Panc1 (cell line): ENCODE measurements around the gene KAZN. TPM values are rescaled to one million over a fixed set of nuclear protein-coding genes. Genes with fewer than 3 reads are reported as not detected.

Experiments
- ATAC-seq: fragments of 200-7000 bp; cut with Tn5 transposase; 2 replicates; pipeline ENCODE4 v1.9.1; 2020; ENCODE audit warnings: mild to moderate bottlenecking, moderate library complexity
- BruUV-seq: library from RNA; stranded (reverse); fragments of 400-500 nt; replicated peaks from 2 replicates; lab custom pipeline; 2021; lab: Mats Ljungman, UMichigan
- CTCF ChIA-PET: fragments of 300-600 bp; sonication (Branson Sonifier 250); formaldehyde crosslinking; loops from one replicate; lab custom pipeline; 2022; ENCODE audit warnings: antibody characterized with exemption; lab: Charles Lee
- POLR2A ChIA-PET: fragments of 300-600 bp; sonication (Branson Sonifier 250); formaldehyde crosslinking; loops from one replicate; lab custom pipeline; 2022; ENCODE audit warnings: antibody characterized with exemption; lab: Charles Lee
- DNase-seq: peaks from one replicate; pipeline ENCODE4 v3.0.0-alpha.2; 2010; ENCODE audit warnings: low read depth, low spot score
- H3K27ac ChIP-seq: 2 replicates; pipeline ENCODE4 v1.5.1; 2011; ENCODE audit warnings: mild to moderate bottlenecking, low read length, inconsistent platforms
- H3K27me3 ChIP-seq: fragments of 200-500 bp; sonication (Bioruptor generic); 2 replicates; pipeline ENCODE4 v1.6.0; 2014; ENCODE audit warnings: low read length, inconsistent platforms; ENCODE audit not compliant: control insufficient read depth, insufficient read depth
- H3K36me3 ChIP-seq: fragments of 200-500 bp; sonication (Bioruptor generic); 2 replicates; pipeline ENCODE4 v1.5.1; 2014; ENCODE audit warnings: inconsistent platforms, mild to moderate bottlenecking, low read length, moderate library complexity; ENCODE audit not compliant: control insufficient read depth, insufficient read depth
- H3K4me1 ChIP-seq: 2 replicates; pipeline ENCODE4 v1.5.1; 2011; ENCODE audit warnings: inconsistent platforms, mild to moderate bottlenecking, low read length, moderate library complexity; ENCODE audit not compliant: control insufficient read depth, insufficient read depth
- H3K4me3 ChIP-seq, 2 experiments: 2 replicates each; pipeline ENCODE4 v1.5.1; 2011 to 2012; ENCODE audit warnings: low read depth in 2 of 2, low read length in 2 of 2, mild to moderate bottlenecking in 2 of 2, inconsistent platforms in 1 of 2, moderate library complexity in 1 of 2
- H3K9me3 ChIP-seq: fragments of 200-500 bp; sonication (Bioruptor generic); 2 replicates; pipeline ENCODE4 v1.5.1; 2014; ENCODE audit warnings: low read depth, mild to moderate bottlenecking, inconsistent platforms, low read length, moderate library complexity; ENCODE audit not compliant: control insufficient read depth, insufficient read depth
- POLR2AphosphoS5 ChIP-seq: IDR thresholded peaks from 2 replicates; pipeline ENCODE4 v1.6.1; 2012; ENCODE audit warnings: mild to moderate bottlenecking, low read depth, low read length, moderate library complexity
- REST ChIP-seq, 2 experiments: IDR thresholded peaks; 2 replicates each; pipeline ENCODE4 v1.6.1; 2011 to 2012; ENCODE audit warnings: low read depth in 2 of 2, control low read depth in 1 of 2, low read length in 1 of 2, mild to moderate bottlenecking in 1 of 2, moderate library complexity in 1 of 2; ENCODE audit not compliant: insufficient read depth in 1 of 2
- SIN3A ChIP-seq: IDR thresholded peaks from 2 replicates; pipeline ENCODE4 v1.6.1; 2012; ENCODE audit warnings: low read depth, mild to moderate bottlenecking, low read length, moderate library complexity, borderline replicate concordance; ENCODE audit not compliant: insufficient read depth
- TCF7L2 ChIP-seq: IDR thresholded peaks from 2 replicates; pipeline ENCODE4 v1.6.1; 2011; ENCODE audit warnings: mild to moderate bottlenecking, low read depth, low read length, inconsistent platforms
- in situ Hi-C: cut with HindIII; loops from 2 replicates; pipeline ENCODE4 v1.10.0; 2016; ENCODE audit warnings: low sequenced_read_pairs, low pct_unique_long_range_greater_than_20kb
- intact Hi-C: fragments of 100-400 bp; cut with micrococcal nuclease; formaldehyde crosslinking; loops from one replicate; pipeline ENCODE4 v1.10.0; 2022; ENCODE audit not compliant: unreplicated experiment
- total RNA-seq: library from RNA; stranded (reverse); gene quantifications from one replicate; pipeline ENCODE4 v1.2.1, GENCODE V29; 2021; ENCODE audit not compliant: unreplicated experiment
- TF ChIP-seq, protein P1 (sequence below): fragments of 450-650 bp; IDR thresholded peaks from 2 replicates; pipeline ENCODE4 v1.5.1; 2017; ENCODE audit warnings: mild to moderate bottlenecking

KAZN gene
- total RNA-seq, 1 experiment from 2014 or later, result 6.6 TPM

GRCh38 chr1:14743368-14743767 is 144.9 kb downstream of the KAZN start:
- no peak overlapping the region for H3K4me3 ChIP-seq
- H3K9me3 ChIP-seq, result no peaks in the 10 kb centered on the region
- no peak for TF ChIP-seq SIN3A
- no peak for TF ChIP-seq POLR2AphosphoS5
- TF ChIP-seq, protein P1, sequence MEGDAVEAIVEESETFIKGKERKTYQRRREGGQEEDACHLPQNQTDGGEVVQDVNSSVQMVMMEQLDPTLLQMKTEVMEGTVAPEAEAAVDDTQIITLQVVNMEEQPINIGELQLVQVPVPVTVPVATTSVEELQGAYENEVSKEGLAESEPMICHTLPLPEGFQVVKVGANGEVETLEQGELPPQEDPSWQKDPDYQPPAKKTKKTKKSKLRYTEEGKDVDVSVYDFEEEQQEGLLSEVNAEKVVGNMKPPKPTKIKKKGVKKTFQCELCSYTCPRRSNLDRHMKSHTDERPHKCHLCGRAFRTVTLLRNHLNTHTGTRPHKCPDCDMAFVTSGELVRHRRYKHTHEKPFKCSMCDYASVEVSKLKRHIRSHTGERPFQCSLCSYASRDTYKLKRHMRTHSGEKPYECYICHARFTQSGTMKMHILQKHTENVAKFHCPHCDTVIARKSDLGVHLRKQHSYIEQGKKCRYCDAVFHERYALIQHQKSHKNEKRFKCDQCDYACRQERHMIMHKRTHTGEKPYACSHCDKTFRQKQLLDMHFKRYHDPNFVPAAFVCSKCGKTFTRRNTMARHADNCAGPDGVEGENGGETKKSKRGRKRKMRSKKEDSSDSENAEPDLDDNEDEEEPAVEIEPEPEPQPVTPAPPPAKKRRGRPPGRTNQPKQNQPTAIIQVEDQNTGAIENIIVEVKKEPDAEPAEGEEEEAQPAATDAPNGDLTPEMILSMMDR, result no peak
- TF ChIP-seq TCF7L2, result no peak
- TF ChIP-seq REST (IDR thresholded peaks at IDR 0.05; ENCODE audit: insufficient read depth in 1 of 2, low read depth in 2 of 2, low read length in 1 of 2), result no peak
- no peak for ATAC-seq
- in situ Hi-C loops (no loop called here), intact Hi-C loops (no loop called here)
- H3K27me3 ChIP-seq, result no peaks in the 10 kb centered on the region
- H3K4me1 ChIP-seq, result no peaks in the 10 kb centered on the region; the same call in 1 of the 2 replicates
- H3K36me3 ChIP-seq, result no peaks in the 10 kb centered on the region
- no peak for DNase-seq
- BruUV-seq, result no TSS peak
- ChIA-PET POLR2A (no interaction called here), CTCF (no interaction called here)
- H3K27ac ChIP-seq, result no peak overlapping the region

- TF ChIP-seq TCF7L2 (no peak), SIN3A (no peak), REST (IDR thresholded peaks at IDR 0.05; ENCODE audit: insufficient read depth in 1 of 2, low read depth in 2 of 2, low read length in 1 of 2) (no peak), POLR2AphosphoS5 (no peak)
- TF ChIP-seq, protein P1, result no peak
- in situ Hi-C loops, result no loop called here
- ATAC-seq, result no peak
Measured at GRCh38 chr1:14745001-14745720, 146.7 kb downstream of the KAZN start.

More at GRCh38 chr1:14745001-14745720, 146.7 kb downstream of the KAZN start:
- H3K4me1 ChIP-seq, result no peaks in the 10 kb centered on the region; the same call in 1 of the 2 replicates
- no peaks in the 10 kb centered on the region for H3K9me3 ChIP-seq
- H3K36me3 ChIP-seq, result no peaks in the 10 kb centered on the region
- no peaks in the 10 kb centered on the region for H3K27me3 ChIP-seq
- intact Hi-C loops, result no loop called here
- no peak for DNase-seq
- ChIA-PET CTCF (no interaction called here), POLR2A (no interaction called here)
- H3K27ac ChIP-seq, result no peak overlapping the region
- BruUV-seq, result no TSS peak
- H3K4me3 ChIP-seq, result no peak overlapping the region
